HG03097 (cell line): ENCODE measurements around the gene TOMM20.
A peak's percentile ranks its signal among the peaks of the same experiment; 100 is the strongest.
"Not testable (repeated sequence)": the region's sequence is repeated elsewhere in the genome, so short reads cannot be mapped to it uniquely, and the experiment has no call there.

ENCODE experiments used
- ATAC-seq: cut with Tn5 transposase; IDR thresholded peaks from one replicate; pipeline ENCODE4 v1.9.1; 2021; ENCODE audit not compliant: unreplicated experiment, low FRiP score

Gene TOMM20

GRCh38 chr1:235128456-235129328 lies at the start of gene TOMM20:
Gene TOMM20 (minus strand): TSS chr1:235128837. CDS start chr1:235128715, 122 bp downstream.
- ATAC-seq, result peak; percentile 95

- no peak for ATAC-seq
These were observed 47.8 kb upstream of the TOMM20 start for GRCh38 chr1:235176486-235176885.

GRCh38 chr1:235169986-235170385 lies 41.3 kb upstream of the TOMM20 start:
- no peak for ATAC-seq

GRCh38 chr1:235168375-235168774 lies 39.7 kb upstream of the TOMM20 start:
- no peak for ATAC-seq

- no peak for ATAC-seq
These were observed 33.2 kb upstream of the TOMM20 start for GRCh38 chr1:235161685-235162327.

- ATAC-seq, result peak; percentile 89
These were observed 32.5 kb upstream of the TOMM20 start, which contains the start of gene RBM34 for GRCh38 chr1:235160957-235161684. Gene RBM34 (minus strand): TSS chr1:235161250. CDS start chr1:235161226, 24 bp downstream.

GRCh38 chr1:235160383-235160956 lies 31.8 kb upstream of the TOMM20 start:
- no peak for ATAC-seq

GRCh38 chr1:235159930-235160329 lies 31.3 kb upstream of the TOMM20 start:
- ATAC-seq, result not testable (repeated sequence)

- ATAC-seq, result not testable (repeated sequence)
These were observed 30.6 kb upstream of the TOMM20 start for GRCh38 chr1:235159284-235159683.

GRCh38 chr1:235158680-235159079 lies 30.0 kb upstream of the TOMM20 start:
- ATAC-seq, result no peak

- no peak for ATAC-seq
These were observed 28.5 kb upstream of the TOMM20 start for GRCh38 chr1:235157150-235157549.

GRCh38 chr1:235156740-235157139 lies 28.1 kb upstream of the TOMM20 start:
- no peak for ATAC-seq

- no peak for ATAC-seq
These were observed 27.6 kb upstream of the TOMM20 start for GRCh38 chr1:235156265-235156664.

- ATAC-seq, result no peak
These were observed 23.6 kb upstream of the TOMM20 start for GRCh38 chr1:235152235-235152634.

- ATAC-seq, result no peak
These were observed 22.4 kb upstream of the TOMM20 start for GRCh38 chr1:235151033-235151432.

GRCh38 chr1:235149824-235150223 lies 21.2 kb upstream of the TOMM20 start:
- ATAC-seq, result no peak

GRCh38 chr1:235147269-235147668 lies 18.6 kb upstream of the TOMM20 start:
- no peak for ATAC-seq

GRCh38 chr1:235145639-235146038 lies 17.0 kb upstream of the TOMM20 start:
- ATAC-seq, result no peak

- ATAC-seq, result no peak
These were observed 14.4 kb upstream of the TOMM20 start for GRCh38 chr1:235142991-235143390.

- no peak for ATAC-seq
These were observed 10.7 kb upstream of the TOMM20 start for GRCh38 chr1:235139315-235139714.

- ATAC-seq, result no peak
These were observed 10.2 kb upstream of the TOMM20 start for GRCh38 chr1:235138821-235139220.
